ENCODE results near the gene PDE4B. TPM values are rescaled to one million over a fixed set of nuclear protein-coding genes. Genes with fewer than 3 reads are reported as not detected.

PDE4B gene
- total RNA-seq, 2 experiments from 2014 or later = 42.2 to 71.2 TPM

GRCh38 chr1:66367369-66367768, 574.7 kb downstream of the PDE4B start:
- DNase-seq (no peak), ATAC-seq (no peak)
- CTCF ChIA-PET = interaction anchor here (0.8 to 1.8 kb wide), 9 partner anchors 10 to 124 kb away, joined by 3 to 7 read pairs (median 4); no protein-coding TSS in a partner anchor
- peak overlapping the region; percentile 66 for H3K27ac Mint-ChIP-seq
- peaks cover 77% of the 10 kb centered on the region for H3K4me1 Mint-ChIP-seq
- no peak overlapping the region for H3K4me3 Mint-ChIP-seq
- H3K36me3 Mint-ChIP-seq = peaks cover 84% of the 10 kb centered on the region
- H3K9me3 Mint-ChIP-seq (ENCODE audit: low read depth) = no peaks in the 10 kb centered on the region
- no peaks in the 10 kb centered on the region for H3K27me3 Mint-ChIP-seq

DNA sequence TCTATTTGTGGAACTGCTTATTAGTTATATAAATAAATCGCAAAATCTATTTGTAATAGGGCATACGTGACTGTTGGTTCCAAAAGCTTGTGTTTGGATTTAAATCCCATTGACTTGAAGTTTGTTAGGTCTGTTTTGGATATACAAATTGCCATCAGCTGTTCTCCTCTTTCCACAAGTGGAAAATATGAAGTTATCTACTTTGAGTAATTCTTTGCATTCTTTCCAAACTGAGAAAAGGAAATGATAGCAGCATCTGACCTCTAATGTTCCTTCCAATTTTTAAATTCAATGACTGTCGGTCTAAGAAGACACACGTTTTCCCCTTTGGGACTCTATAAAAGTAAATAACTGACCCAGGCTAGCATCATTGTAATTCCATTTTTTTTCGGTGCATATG, 575.6 kb downstream of the PDE4B start:
- Mint-ChIP-seq H3K4me1 (peaks cover 80% of the 10 kb centered on the region), H3K4me3 (no peak overlapping the region), H3K36me3 (peaks cover 86% of the 10 kb centered on the region), H3K27ac (no peak overlapping the region), H3K27me3 (no peaks in the 10 kb centered on the region), H3K9me3 (ENCODE audit: low read depth) (no peaks in the 10 kb centered on the region)
- ATAC-seq (no peak), DNase-seq (no peak)
- CTCF ChIA-PET = interaction anchor here (1.0 to 1.8 kb wide), 5 partner anchors 21 to 116 kb away, joined by 3 to 7 read pairs (median 4); no protein-coding TSS in a partner anchor

DNA sequence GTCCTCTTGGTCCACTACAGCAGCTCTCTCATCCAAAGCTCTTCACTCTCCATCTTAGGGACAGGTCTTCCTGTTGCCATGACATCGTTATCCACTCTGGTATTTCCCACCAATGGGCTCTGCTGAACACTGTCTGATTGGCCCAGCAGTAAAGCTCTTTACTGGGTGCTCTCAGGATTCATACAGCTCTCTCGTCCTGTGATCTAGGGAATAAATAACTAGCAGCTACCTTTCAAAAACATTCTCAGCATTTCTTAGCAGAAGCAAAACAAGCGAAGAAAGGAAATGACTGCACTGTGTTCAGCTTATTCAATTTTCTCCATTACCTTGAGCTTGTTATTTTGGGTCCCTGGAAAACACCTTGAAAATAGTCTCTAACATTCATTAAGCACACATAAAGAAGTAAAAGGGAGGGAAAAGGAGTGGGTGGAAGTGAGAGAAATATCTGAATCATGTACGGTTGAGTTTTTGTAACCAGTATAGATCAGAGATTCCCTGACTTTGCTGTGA, 577.8 kb downstream of the PDE4B start:
- Mint-ChIP-seq H3K27me3 (no peaks in the 10 kb centered on the region), H3K36me3 (peaks cover 73% of the 10 kb centered on the region), H3K4me3 (no peak overlapping the region), H3K27ac (peak overlapping the region; percentile 64), H3K9me3 (ENCODE audit: low read depth) (no peaks in the 10 kb centered on the region), H3K4me1 (peaks cover 81% of the 10 kb centered on the region)
- ATAC-seq (no peak), DNase-seq (no peak)
- CTCF ChIA-PET = interaction anchor here (0.8 to 1.5 kb wide), 5 partner anchors 19 to 127 kb away, joined by 3 to 8 read pairs (median 4); no protein-coding TSS in a partner anchor

DNA sequence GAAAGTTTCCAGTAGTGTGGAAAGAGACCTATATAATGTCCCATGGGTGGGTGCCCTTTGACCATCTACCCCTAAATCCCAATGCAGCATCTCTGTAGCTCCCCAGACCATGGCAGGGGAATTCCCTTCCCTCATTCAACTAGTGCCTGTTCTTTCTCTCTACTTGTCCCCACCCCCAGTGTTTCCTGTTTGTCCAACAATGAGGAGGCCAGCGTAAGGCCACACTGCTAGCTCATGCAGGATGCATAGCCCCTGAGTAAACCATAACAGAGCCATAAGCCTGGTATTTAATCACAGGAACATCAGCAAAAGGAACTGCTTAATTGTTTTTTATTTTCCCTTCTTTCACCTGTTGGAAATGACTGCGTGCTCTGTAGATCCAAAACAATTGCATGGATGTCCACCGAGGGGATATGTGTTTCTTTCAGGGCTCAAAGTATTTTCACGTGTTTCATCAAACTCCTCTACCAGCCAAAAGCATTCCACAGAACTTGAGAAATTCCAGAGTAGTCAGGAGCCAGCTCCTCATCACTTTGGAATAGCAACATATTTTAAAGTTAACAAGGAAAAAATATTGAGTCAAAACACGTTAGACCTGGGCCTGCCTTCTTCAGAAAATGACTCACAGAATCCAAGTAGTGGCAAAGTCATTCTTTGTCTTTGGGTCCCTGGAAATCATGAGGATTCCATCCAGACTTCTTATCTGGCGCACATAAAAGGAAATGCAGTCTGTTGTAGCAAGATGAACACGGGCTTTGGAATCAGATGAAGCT, 578.7 kb downstream of the PDE4B start:
- Mint-ChIP-seq H3K4me1 (peaks cover 76% of the 10 kb centered on the region), H3K4me3 (peak overlapping the region; percentile 13), H3K27ac (peak overlapping the region; percentile 82), H3K27me3 (no peaks in the 10 kb centered on the region), H3K9me3 (ENCODE audit: low read depth) (no peaks in the 10 kb centered on the region), H3K36me3 (peaks cover 70% of the 10 kb centered on the region)
- no peak for DNase-seq
- CTCF ChIA-PET = interaction anchor here (1.4 to 1.8 kb wide), 4 partner anchors 20 to 128 kb away, joined by 4 to 5 read pairs (median 4); no protein-coding TSS in a partner anchor
- ATAC-seq = no peak

DNA sequence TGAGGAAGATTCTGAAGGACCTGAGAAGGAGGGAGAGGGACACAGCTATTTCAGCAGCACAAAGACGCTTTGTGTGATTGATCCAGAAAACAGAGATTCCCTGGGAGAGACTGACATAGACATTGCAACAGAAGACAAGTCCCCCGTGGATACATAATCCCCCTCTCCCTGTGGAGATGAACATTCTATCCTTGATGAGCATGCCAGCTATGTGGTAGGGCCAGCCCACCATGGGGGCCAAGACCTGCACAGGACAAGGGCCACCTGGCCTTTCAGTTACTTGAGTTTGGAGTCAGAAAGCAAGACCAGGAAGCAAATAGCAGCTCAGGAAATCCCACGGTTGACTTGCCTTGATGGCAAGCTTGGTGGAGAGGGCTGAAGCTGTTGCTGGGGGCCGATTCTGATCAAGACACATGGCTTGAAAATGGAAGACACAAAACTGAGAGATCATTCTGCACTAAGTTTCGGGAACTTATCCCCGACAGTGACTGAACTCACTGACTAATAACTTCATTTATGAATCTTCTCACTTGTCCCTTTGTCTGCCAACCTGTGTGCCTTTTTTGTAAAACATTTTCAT, 579.9 kb downstream of the PDE4B start:
- ATAC-seq (no peak), DNase-seq (no peak)
- Mint-ChIP-seq H3K36me3 (peaks cover 59% of the 10 kb centered on the region), H3K4me1 (peaks cover 66% of the 10 kb centered on the region), H3K27me3 (no peaks in the 10 kb centered on the region), H3K9me3 (ENCODE audit: low read depth) (no peaks in the 10 kb centered on the region), H3K27ac (peak overlapping the region; percentile 82), H3K4me3 (peak overlapping the region; percentile 20)
- CTCF ChIA-PET = interaction anchor here (1.2 to 1.8 kb wide), 2 partner anchors 40 to 90 kb away, joined by 4 to 5 read pairs; no protein-coding TSS in a partner anchor

DNA sequence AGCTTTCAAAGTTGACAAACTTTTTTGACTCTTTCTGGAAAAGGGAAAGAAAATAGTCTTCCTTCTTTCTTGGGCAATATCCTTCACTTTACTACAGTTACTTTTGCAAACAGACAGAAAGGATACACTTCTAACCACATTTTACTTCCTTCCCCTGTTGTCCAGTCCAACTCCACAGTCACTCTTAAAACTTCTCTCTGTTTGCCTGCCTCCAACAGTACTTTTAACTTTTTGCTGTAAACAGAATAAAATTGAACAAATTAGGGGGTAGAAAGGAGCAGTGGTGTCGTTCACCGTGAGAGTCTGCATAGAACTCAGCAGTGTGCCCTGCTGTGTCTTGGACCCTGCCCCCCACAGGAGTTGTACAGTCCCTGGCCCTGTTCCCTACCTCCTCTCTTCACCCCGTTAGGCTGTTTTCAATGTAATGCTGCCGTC, 580.5 kb downstream of the PDE4B start:
- CTCF ChIA-PET = interaction anchor here (0.5 to 1.8 kb wide), 3 partner anchors 41 to 1137 kb away, joined by 3 to 5 read pairs (median 4); no protein-coding TSS in a partner anchor

GRCh38 chr1:66374148-66374547, 581.5 kb downstream of the PDE4B start:
- ATAC-seq (peak; percentile 60), DNase-seq (no peak)
- Mint-ChIP-seq H3K4me3 (peak overlapping the region; percentile 53), H3K4me1 (peaks cover 57% of the 10 kb centered on the region), H3K9me3 (ENCODE audit: low read depth) (no peaks in the 10 kb centered on the region), H3K27me3 (no peaks in the 10 kb centered on the region), H3K27ac (peak overlapping the region; percentile 82), H3K36me3 (peaks cover 47% of the 10 kb centered on the region)
- CTCF ChIA-PET = interaction anchor here (1.2 to 4.3 kb wide), 2 partner anchors 62 to 126 kb away, joined by 3 to 23 read pairs; no protein-coding TSS in a partner anchor

More for the DNA sequence above, 580.5 kb downstream of the PDE4B start:
- peak; percentile 17 for ATAC-seq
- no peak for DNase-seq
- Mint-ChIP-seq H3K4me3 (peak overlapping the region; percentile 20), H3K9me3 (ENCODE audit: low read depth) (no peaks in the 10 kb centered on the region), H3K36me3 (peaks cover 56% of the 10 kb centered on the region), H3K27me3 (no peaks in the 10 kb centered on the region), H3K27ac (peak overlapping the region; percentile 82), H3K4me1 (peaks cover 63% of the 10 kb centered on the region)

DNA sequence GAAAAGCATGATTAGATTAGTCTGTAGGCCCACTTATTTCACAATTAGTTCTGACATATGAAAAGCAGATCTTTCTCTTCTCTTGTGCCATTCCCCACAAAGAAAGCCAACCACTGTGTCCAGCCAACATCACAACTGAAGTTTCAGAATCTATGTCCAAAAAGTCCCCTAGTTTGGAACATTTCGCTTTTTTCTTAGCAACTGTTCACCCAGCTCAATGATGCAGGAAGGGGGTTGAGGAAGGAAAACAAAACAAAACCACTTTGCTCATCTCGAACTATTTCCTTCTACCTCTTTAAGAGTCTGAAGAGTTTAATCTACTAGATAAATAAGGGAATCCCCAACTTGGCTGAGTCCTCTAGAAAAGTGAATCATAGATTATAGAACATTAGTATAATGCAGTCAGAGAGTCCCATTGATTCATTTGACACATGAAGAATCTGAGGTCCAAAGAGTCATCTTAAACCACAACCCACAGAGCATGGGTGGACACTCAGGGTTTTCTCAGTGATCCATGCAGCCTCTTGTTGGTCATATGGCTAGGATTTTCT, 581.9 kb downstream of the PDE4B start:
- H3K4me3 Mint-ChIP-seq = peak overlapping the region; percentile 53
- CTCF ChIA-PET = interaction anchor here (1.2 to 4.3 kb wide), 5 partner anchors 13 to 132 kb away, joined by 3 to 23 read pairs (median 5); no protein-coding TSS in a partner anchor
- peaks cover 57% of the 10 kb centered on the region for H3K4me1 Mint-ChIP-seq
- H3K9me3 Mint-ChIP-seq (ENCODE audit: low read depth) = no peaks in the 10 kb centered on the region
- ATAC-seq (peak; percentile 65), DNase-seq (peak; percentile 55)
- peaks cover 43% of the 10 kb centered on the region for H3K36me3 Mint-ChIP-seq
- no peaks in the 10 kb centered on the region for H3K27me3 Mint-ChIP-seq
- H3K27ac Mint-ChIP-seq = peak overlapping the region; percentile 82

DNA sequence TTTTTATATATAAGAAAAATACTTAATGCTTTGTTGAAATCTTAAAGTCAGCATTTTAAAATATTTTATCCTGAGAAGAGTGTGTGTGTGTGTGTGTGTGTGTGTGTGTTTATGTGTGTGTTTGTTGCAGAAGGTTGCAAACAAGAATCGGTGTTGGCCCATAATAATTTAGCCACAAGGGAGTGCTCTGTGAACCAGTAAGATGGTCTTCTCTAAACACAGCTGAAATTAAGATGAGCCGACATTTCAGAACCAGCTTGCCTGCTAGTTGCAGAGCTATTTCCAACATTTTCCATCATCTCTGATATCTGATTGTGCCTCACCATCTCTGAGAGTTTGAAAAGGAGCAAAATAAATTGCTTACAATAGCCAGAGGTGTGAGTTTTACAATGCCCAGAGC, 582.4 kb downstream of the PDE4B start:
- ATAC-seq = no peak
- peak overlapping the region; percentile 82 for H3K27ac Mint-ChIP-seq
- no peaks in the 10 kb centered on the region for H3K9me3 Mint-ChIP-seq (ENCODE audit: low read depth)
- peaks cover 55% of the 10 kb centered on the region for H3K4me1 Mint-ChIP-seq
- peaks cover 43% of the 10 kb centered on the region for H3K36me3 Mint-ChIP-seq
- DNase-seq = no peak
- no peak overlapping the region for H3K4me3 Mint-ChIP-seq
- no peaks in the 10 kb centered on the region for H3K27me3 Mint-ChIP-seq
- CTCF ChIA-PET = interaction anchor here (1.2 to 4.3 kb wide), 6 partner anchors 13 to 133 kb away, joined by 3 to 23 read pairs (median 5); no protein-coding TSS in a partner anchor

- H3K27ac Mint-ChIP-seq = no peak overlapping the region
- no peak for DNase-seq
- H3K27me3 Mint-ChIP-seq = no peaks in the 10 kb centered on the region
- peaks cover 36% of the 10 kb centered on the region for H3K36me3 Mint-ChIP-seq
- ATAC-seq = peak; percentile 72
- no peak overlapping the region for H3K4me3 Mint-ChIP-seq
- H3K9me3 Mint-ChIP-seq (ENCODE audit: low read depth) = peaks cover 22% of the 10 kb centered on the region
- CTCF ChIA-PET = interaction anchor here (1.1 to 1.6 kb wide), 2 partner anchors 54 to 56 kb away, joined by 4 read pairs; no protein-coding TSS in a partner anchor
- peaks cover 18% of the 10 kb centered on the region for H3K4me1 Mint-ChIP-seq
Observed at GRCh38 chr1:66380452-66381212, 587.9 kb downstream of the PDE4B start.

GRCh38 chr1:66381621-66382275, 589.1 kb downstream of the PDE4B start:
- H3K9me3 Mint-ChIP-seq (ENCODE audit: low read depth) = peaks cover 29% of the 10 kb centered on the region
- H3K27ac Mint-ChIP-seq = no peak overlapping the region
- DNase-seq = no peak
- CTCF ChIA-PET = interaction anchor here (1.8 kb wide), 1 partner anchor 65 kb away, joined by 5 read pairs; no protein-coding TSS in a partner anchor
- no peaks in the 10 kb centered on the region for H3K27me3 Mint-ChIP-seq
- no peak overlapping the region for H3K4me3 Mint-ChIP-seq
- peaks cover 41% of the 10 kb centered on the region for H3K36me3 Mint-ChIP-seq
- no peak for ATAC-seq
- H3K4me1 Mint-ChIP-seq = peaks cover 16% of the 10 kb centered on the region

DNA sequence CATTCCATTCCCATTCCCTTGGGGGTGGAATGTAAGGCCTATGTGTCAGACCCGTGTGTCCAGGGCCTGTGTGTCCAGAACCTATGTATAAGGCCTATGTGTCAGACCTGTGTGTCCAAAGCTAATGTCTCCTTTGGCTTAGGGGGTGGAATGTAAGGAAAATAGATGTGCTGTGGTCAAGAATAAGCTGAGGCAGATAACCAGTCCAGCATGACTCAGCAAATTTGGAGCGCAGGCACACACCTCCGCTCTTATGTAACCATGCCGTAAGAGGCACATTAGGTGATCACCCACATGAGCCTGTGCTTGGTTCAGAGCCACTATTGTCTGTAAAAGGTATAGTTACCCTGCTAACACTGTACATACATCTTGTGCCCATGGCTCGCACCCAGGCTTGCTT, 590.5 kb downstream of the PDE4B start:
- no peak for ATAC-seq
- CTCF ChIA-PET = interaction anchor here (1.8 kb wide), 1 partner anchor 63 kb away, joined by 5 read pairs; no protein-coding TSS in a partner anchor
- peaks cover 43% of the 10 kb centered on the region for H3K36me3 Mint-ChIP-seq

More for the DNA sequence above, 590.5 kb downstream of the PDE4B start:
- no peak overlapping the region for H3K4me3 Mint-ChIP-seq
- no peak overlapping the region for H3K27ac Mint-ChIP-seq
- peaks cover 15% of the 10 kb centered on the region for H3K4me1 Mint-ChIP-seq
- no peak for DNase-seq
- H3K27me3 Mint-ChIP-seq = no peaks in the 10 kb centered on the region
- peaks cover 31% of the 10 kb centered on the region for H3K9me3 Mint-ChIP-seq (ENCODE audit: low read depth)
